SH-SY5Y (cell line): ENCODE data around the gene FOXD1.

Experiments
- GATA2 ChIP-seq: IDR thresholded peaks from 2 replicates; pipeline ENCODE4 v1.6.1; 2011; ENCODE audit warnings: mild to moderate bottlenecking, low read depth, low read length
- GATA3 ChIP-seq: IDR thresholded peaks from 2 replicates; pipeline ENCODE4 v1.6.1; 2011; ENCODE audit warnings: low read depth, mild to moderate bottlenecking, low read length, moderate library complexity

- TF ChIP-seq GATA3: no peak
- no peak for TF ChIP-seq GATA2
Observed at GRCh38 chr5:73443829-73444498, 4.6 kb downstream of the FOXD1 start.
